Measurements from ENCODE around the gene ATP9A.
"Not testable (repeated sequence)": the region's sequence is repeated elsewhere in the genome, so short reads cannot be mapped to it uniquely, and the experiment has no call there.

ATP9A gene

DNA sequence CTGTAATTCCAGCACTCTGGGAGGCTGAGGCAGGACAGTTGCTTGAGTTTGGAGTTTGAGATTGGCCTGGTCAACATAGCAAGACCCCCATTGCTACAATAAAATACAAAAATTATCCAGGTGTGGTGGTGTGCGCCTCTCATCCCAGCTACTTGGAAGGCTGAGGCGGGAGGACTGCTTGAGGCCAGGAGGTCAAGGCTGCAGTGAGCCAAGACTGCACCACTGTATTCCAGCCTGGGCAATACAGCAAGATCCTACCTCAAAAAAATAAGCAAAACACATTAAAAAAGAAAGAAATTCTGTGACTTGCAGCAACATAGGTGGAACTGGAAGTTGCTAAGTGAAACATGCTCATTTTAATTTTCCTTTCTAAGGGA is 119.6 kb downstream of the ATP9A start:
- DNase-seq: no peak

DNA sequence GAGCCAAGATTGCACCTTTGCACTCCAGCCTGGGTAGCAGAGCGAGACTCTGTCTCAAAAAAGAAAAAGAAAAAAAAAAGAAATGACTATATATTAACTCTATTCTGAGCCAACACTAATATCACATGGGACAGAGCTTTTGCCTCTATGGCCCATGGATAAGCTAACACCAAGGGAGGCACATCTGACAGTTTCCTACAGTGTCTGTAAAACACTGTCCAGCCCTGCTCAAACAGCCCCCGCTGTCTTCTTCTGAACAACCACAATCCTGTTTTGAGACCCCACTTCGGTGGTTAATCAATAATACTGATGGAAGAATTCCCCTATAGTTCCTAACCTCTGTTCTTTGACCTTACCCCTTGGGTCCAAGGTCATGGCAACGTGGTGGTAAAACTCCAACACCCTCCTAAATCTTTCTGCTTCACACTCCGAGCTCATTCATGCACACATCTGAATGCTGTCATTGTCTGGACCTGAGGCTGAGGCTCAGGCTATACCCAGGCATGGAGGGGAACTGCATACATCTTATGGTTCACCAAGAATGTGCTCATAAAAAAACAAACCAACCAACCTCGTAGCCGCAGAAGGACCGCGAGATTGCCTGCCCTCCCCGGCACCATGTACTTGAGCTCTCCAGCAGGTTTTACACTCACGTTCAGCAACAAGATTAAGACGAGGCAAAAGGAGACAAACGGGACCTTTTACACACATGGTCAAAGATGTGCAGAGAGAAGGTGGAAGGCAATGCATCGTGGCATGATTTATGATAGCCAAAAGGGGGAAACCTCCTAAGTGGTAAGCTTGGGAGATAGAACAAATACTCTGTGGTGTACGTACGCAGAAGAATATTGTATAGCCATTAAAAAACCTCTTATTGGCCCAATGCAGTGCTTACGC is 120.3 kb downstream of the ATP9A start:
- no peak for DNase-seq

DNA sequence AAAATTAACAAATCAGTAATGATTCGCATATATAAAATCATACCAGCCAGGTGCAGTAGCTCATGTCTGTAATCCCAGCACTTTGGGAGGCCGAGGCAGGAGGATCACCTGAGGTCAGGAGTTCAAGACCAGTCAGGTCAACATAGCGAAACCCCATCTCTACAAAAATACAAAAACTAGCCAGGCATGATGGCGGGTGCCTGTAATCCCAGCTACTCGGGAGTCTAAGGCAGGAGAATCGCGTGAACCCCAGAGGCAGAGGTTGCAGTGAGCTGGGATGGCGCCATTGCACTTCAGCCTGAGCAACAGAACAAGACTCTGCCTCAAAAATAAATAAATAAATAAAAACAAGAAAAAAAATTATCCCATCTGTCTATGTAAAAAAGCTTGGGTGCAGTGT is 124.4 kb downstream of the ATP9A start:
- DNase-seq: not testable (repeated sequence)

DNA sequence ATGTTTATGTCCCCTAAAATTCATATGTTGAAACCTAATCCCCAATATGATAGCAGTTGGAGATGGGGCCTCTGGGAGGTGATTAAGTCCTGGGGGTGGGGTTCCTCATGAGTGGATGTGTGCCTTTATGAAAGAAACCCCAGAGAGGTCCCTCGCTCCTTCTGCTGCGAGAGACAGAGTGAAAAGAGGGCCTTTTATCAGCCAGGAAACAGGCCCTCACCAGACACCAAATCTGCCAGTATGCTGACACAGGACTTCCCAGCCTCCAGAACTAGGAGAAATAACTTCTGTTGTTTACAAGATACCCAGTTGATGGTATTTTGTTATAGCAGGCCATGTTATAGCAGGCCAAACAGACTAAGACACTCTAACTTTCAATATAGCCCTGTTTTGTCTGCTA is 124.8 kb downstream of the ATP9A start:
- no peak for DNase-seq

DNA sequence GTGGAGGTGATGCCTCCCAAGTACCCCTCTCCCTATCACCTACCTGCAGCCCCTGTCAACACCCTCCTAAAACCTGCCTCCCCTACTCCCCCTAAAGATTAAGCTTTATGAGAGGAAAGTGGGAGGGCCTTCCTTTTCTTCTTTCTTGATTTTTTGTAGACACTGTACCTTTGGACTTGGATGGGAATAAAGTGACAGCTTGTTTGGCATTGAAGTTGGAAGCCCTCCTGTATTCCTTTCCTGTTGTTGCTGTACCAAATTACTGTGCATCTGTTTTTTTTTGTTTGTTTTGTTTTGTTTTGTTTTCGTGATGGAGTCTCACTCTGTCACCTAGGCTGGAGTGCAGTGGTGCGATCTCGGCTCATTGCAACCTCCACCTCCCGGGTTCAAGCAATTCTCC is 126.3 kb downstream of the ATP9A start:
- DNase-seq: no peak

DNA sequence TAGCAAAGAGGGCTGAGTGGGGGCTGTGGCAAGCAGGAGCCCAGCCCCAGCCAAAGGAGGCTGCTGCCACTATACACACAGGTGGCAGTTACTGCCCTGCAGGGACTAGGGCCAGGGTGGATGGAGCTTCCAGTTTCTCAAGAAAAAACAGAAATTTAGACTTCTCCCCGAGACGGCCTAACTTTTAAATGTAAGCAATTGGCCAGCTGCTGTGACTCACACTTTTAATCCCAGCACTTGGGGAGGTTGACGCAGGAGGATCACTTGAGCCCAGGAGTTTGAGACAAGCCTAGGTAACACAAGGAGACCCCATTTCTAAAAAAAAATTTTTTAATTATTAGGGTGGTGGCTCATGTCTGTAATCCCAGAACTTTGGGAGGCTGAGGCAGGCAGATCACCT is 127.4 kb downstream of the ATP9A start:
- DNase-seq: no peak

DNA sequence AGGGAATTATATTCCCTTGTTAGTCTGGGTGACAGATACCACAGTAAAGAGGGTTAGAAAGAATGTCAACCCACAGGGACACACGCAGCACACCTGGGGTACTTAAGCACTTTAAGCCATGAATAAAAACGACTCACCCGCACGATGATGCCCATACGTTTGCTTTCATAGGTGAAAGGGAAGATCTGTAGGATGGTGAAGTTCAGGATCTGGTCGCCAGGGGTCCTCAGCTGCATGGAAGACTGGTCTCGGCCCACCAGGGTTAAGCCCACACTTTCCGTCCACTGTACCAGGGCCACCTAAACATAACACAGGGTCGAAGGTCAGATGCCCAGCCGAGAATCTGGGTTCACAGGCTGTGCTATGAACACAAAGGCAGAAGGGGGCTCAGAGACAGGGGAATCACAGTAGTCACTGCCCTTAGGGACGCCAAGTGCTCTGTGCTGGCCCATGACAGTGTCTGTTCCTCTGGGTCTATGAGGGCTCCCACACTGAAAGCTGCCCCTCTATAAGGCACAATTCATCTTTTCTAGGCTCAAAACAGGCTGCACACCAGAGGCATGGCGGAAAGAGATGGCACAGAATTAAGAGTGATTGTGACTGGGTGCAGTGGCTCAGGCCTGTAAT is 128.9 kb downstream of the ATP9A start:
- DNase-seq: peak; percentile 37

DNA sequence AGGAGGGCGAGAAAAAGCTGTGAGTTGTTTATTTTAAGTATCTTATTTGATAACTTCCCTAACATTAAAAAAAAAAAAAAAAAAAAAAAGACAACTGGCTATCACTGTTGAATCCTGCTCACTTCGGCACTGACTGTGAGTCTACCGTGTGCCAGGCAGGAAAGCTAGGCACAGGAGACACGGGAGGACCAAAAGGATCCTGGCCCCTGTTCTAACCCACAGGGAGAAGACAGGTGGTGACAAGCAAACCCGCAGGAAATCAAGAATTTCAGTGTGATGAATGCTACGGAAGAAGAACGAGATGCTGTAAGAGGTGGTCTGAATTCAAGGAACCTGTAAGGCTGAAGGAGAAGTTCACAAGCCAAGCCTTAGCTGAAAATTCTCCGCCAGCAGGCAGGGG is 130.9 kb downstream of the ATP9A start:
- no peak for DNase-seq

DNA sequence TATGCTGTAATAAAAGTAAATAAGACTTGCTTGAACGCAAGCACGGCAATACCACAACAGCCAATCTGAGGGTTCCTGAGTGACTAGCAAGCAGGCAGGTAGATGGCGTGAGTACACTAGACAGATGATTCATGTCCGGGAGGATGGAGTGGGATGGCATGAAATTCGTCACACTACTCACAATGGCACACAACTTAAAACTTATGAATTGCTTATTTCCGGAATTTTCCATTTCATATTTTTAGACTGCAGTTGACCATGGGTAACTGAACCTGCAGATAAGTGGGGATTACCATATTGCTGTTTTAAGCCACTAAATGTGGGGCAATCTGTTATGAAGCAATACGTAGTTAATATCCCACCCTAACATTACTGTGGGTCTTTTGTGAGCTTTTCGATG is 132.1 kb downstream of the ATP9A start:
- no peak for DNase-seq

DNA sequence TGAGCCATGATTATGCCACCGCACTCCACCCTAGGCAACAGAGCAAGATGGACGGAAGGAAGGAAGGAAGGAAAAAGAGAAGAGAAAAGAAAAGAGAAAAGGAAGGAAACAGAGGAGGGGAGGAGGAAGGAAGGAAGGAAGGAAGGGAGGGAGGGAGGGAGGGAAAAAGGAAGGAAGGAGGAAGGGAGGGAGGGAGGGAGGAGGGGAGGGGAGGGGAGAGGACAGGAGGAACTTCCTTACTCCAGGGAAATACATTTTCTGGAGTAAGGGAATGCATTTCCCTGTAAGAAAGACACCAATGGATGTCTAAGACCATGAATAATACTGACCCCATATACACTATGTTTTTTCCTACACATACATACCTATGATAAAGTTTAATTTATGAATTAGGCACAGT is 132.5 kb downstream of the ATP9A start:
- DNase-seq: no peak

DNA sequence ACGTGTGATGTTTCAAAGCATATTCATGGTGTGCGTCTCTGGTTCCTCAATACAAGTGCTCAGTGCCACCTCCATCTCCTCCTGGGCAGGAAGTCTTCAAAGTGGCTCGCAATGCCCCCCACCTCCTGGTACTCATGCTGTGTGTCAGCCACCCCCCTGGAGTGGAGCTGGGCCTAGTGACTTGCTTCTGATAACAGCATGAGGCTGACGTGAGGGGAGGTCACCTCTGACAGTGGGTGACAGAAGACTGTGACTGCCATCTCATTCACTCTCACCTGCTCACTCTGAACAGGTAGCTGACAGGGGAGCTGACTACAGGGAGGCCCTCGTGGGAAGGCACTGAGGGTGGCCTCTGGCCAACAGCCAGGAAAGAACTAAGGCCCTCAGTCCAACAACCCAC is 133.3 kb downstream of the ATP9A start:
- no peak for DNase-seq

DNA sequence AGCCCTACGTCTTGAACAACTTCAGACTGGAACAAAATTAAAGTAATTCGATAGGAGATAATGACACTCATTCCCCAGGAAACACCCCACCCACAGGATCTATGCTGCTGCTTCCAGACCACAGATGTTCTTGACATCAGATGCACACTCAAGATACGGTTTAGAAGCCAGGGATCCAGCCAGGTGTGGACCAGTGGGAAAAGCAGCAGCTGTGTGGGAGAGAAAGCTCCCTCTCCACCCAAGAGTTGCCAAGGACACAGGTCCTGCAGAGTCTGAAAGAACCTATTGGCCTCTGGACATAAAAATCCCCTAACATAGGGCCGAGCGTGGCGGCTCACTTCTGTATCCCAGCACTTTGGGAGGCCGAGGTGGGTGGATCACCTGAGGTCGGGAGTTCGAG is 133.9 kb downstream of the ATP9A start:
- DNase-seq: no peak

DNA sequence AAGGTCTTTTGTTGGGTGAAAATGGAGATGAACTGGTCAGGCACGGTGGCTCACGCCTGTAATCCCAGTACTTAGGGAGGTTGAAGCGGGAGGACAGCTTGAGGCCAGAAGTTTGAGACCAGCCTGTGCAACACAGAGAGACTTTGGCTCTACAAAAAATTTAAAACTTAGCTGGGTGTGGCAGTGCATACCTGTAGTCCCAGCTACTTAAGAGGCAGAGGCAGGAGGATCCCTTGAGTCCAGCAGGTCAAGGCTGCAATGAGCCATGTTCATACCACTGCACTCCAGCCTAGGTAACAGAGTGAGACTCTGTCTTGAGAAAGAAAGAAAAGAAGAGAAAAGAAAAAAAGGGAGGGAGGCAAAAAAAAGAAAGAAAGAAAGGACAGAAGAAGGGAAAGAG is 134.8 kb downstream of the ATP9A start:
- no peak for DNase-seq

DNA sequence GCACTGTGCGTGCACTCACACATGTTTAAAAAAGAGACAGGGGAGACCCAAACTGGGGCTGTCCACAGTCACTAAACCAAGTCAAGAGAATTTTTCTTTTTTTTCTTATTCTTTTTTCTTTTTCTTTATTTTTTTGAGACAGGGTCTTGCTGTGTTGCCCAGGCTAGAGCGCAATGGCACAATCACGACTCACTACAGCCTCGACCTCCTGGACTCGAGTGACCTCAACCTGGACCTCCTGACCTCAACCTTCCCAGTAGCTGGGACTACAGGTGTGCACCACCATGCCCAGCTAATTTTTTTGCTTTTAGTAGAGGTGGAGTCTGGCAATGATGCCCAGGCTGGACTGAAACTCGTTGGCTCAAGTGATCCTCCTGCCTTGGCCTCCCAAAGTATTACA is 136.2 kb downstream of the ATP9A start:
- no peak for DNase-seq

DNA sequence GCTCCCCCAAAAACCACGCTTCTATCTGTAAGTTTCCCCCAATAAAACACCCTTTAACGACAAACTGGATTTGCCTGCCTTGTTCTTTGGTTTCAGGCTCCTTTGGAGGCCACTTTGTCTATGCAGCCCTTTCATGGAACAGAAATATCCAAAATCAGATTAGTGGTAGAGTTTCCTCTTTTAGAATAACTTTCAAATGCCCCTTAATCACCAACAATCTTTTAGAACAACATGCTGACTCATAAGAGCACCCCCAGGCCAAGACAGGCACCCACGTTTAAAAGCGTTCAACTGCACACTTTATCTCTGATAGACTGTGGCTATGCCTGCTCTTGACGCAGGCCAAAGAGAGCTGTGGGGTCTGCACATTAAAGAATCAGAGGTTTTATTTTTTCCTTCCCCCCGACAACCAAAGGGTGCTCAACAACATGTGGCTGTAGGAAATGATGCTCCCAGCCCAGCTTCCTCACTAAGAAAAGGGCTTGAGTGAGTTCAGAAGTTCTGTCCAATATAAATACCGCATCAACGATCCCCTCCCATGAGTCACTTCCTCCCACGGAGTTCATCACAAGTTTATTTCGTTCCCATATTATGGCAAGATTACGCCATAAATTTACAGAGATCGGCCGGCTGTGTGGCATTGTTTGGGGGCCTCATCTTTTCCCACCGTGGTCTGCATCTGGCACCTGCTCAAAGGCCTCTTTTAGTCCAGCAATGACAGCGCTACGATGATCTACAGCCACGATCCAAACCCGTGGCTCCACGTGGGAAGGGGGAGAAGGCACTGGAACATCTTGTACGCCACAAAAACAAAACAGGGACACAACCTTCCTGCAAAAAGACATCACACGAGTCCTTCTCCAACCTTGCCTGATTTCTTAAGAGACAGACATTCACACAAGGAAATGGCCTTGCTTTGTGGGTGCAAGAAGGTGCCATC is 136.9 kb downstream of the ATP9A start:
- no peak for DNase-seq

DNA sequence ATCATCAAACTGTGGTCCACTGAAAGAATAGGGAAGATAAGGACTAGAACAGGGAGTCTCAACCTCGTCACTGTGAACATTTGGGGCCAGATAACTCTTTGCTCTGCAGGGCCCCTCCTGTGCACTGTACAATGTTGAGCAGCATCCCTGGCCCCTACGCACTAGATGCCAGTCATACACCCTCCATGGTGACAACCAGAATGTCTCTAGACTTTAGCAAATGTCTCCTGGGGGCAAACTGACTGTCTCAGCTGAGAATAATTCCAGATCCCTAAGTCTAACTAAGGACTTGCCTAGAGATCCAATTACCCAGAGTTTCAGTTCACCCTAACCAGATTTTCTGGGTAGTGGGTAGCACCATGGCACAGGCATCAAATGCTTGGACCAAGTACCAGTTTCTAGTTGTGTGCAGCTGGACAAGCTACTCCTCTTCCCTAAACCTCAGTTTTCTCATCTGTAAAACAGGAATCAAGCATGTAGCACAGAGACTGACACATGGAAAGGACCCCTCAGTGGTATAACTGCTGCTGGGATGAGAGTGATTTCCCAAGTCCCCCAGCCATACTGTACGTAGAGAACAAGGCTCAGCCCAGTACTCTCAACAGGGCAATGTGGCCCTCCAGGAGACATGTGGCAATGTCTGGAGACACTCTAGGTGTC is 138.7 kb downstream of the ATP9A start:
- no peak for DNase-seq

DNA sequence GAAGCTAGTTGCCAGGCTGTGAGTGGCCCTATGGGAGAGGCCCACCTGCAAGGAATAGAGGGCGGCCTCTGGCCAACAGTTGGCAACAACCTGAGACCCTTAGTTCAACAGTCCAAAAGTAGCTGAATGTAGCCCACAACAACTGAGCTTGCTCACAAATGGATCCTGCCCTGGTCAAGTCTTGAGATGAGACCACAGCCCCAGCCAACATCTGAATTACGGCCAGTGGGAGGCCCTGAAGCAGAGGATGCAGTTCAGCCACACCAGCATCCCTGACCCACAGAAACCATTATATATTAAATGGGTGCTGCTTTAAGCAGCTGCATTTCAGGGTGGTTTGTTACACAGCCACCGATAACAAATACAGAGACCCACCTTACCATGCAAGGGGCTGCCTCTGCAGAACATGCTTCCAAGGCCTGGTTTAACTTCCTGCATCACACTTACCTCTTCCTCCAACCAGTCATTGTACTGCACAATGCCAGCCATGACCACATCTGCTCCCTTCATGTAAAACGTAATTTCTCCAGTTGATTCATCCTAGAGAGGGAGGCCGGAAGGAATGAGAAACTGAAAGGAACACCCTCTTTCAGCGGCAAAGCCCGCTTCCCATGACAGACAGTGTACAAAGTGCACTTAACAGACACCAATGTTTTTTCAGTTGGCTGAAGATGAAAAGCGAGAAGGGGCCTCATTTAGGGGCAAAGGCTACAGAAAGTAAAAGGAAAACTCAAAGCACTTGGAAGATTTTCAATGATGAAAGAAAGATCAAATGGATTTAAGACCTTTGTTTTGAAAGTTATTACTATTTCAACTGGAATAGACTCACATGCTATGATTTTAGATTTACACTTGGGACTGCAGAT is 139.4 kb downstream of the ATP9A start:
- DNase-seq: no peak

DNA sequence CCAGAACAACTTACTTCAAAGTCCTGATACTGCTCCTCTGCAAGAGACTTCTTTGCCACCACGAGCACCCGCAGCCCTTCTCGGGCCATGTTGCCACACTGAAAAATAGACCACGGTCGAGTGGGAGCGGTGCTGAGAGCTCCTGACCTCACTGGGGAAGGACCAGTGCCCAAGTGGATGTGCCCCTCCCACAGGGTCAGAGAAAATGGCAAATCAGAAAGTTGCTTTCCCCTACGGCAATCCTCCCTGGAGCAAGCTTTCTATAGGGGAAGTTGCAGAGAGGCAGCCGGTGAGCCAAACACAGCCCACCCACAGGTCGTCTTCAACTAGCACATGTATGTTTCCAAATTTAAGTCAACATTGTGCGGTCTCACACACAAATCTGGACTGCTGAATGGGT is 140.6 kb downstream of the ATP9A start:
- no peak for DNase-seq

DNA sequence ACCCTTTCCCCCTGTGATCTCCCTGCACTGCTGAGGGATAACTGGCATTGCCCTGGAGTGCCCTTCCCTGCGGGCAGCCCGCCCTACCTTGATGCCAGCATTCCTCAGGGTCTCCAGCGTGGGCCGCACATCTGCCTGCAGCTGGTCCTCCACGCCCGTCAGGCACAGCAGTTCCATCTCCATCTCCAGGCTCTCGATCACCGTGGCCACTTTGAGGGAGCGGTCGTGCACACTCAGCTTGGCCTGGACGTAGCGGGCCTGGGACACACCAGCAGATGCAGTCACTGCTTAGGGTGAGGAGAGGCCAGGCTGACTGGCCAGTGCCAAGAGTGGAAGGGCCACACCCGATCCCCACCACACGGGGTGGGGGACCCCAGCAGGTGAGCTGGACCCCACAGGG is 143.1 kb downstream of the ATP9A start:
- DNase-seq: no peak

DNA sequence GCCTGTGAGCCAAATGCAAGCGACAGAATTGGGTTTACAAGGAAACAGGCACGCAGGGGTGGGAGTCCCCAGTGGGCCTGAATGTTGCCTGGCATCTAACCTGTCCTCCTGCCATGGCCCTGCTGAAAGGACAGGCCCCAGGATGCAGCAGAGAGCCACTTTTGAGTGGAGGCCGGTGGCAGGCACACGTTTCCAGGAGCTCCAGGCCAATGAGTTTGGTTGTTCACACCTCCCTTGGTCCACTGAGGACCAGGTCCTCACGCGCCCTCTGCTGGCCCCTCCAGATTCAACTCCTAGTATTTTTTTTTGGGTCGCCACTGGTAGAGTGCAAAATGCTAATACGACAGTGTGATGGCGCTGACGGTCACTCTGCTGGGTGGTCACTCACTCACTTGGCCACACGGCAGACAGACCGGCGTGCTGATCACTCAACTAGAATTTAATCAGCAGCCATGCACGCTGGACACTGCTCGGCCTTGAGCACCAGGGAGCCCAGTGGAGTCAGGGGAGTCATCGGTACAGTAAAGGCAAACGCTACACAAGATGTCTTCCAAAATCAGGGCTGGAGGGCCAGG is 143.9 kb downstream of the ATP9A start:
- peak; percentile 67 for DNase-seq

DNA sequence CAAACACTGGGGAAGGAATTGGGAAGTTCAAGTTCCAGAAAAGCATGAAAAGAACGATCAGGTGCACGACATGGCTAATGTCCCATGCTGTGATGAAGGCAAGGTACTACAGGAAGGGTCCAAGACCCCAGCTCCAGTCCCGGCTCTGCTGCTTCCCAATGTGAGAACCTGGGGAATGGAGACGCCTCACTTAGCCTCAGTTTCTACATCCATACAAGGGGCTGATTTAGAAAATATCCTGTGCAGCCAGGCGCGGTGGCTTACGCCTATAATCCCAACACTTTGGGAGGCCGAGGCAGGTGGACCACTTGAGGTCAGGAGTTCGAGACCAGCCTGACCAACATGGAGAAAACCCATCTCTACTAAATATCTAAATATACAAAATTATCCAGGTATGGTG is 144.9 kb downstream of the ATP9A start:
- no peak for DNase-seq
